ENCODE measurements around the gene CES1.

DNA sequence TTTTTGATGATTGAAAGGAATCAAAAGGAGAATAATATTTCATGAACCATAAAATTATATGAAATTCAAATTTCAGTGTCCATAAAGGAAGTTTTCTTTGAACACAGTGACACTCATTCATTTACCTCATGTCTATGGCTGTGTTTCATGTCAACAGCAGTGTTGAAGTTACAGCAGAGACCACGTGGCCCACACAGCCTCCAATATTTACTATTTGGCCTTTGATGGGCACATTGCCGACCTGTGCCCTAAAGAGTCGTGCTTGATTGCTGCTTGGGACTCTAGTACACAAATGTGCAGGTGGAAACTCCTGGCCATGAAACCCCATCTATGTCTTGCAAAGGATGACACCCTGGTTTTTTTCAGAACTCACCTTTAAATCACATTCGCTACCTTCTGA, 57.0 kb downstream of the CES1 start:
- no peak for TF ChIP-seq POLR2A (IDR thresholded peaks at IDR 0.05)
- TF ChIP-seq, protein P1, sequence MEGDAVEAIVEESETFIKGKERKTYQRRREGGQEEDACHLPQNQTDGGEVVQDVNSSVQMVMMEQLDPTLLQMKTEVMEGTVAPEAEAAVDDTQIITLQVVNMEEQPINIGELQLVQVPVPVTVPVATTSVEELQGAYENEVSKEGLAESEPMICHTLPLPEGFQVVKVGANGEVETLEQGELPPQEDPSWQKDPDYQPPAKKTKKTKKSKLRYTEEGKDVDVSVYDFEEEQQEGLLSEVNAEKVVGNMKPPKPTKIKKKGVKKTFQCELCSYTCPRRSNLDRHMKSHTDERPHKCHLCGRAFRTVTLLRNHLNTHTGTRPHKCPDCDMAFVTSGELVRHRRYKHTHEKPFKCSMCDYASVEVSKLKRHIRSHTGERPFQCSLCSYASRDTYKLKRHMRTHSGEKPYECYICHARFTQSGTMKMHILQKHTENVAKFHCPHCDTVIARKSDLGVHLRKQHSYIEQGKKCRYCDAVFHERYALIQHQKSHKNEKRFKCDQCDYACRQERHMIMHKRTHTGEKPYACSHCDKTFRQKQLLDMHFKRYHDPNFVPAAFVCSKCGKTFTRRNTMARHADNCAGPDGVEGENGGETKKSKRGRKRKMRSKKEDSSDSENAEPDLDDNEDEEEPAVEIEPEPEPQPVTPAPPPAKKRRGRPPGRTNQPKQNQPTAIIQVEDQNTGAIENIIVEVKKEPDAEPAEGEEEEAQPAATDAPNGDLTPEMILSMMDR (IDR thresholded peaks at IDR 0.05), result no peak

Data from uterus (tissue), 2 donors.